KMS-11 (cell line): Measurements from ENCODE around the gene NEK2.

Source experiments
- H2AFZ ChIP-seq: fragments of 200-600 bp; sonication (generic); 2 replicates; pipeline ENCODE4 v1.6.1; 2016; ENCODE audit warnings: antibody characterized with exemption, mixed run types, low read depth
- H3K27ac ChIP-seq: fragments of 200-600 bp; sonication (generic); 2 replicates; pipeline ENCODE4 v1.6.1; 2016; ENCODE audit warnings: mild to moderate bottlenecking, mixed run types
- H3K27me3 ChIP-seq: fragments of 200-600 bp; sonication (generic); 2 replicates; pipeline ENCODE4 v1.6.1; 2017; ENCODE audit warnings: mild to moderate bottlenecking, low read depth, mixed run types, moderate library complexity; ENCODE audit not compliant: insufficient read depth
- H3K36me3 ChIP-seq: fragments of 200-600 bp; sonication (generic); 2 replicates; pipeline ENCODE4 v1.6.1; 2017; ENCODE audit warnings: mild to moderate bottlenecking, mixed run types; ENCODE audit not compliant: insufficient read depth
- H3K4me1 ChIP-seq: fragments of 200-600 bp; sonication (generic); 2 replicates; pipeline ENCODE4 v1.6.1; 2016; ENCODE audit warnings: mild to moderate bottlenecking, low read depth, mixed run types; ENCODE audit not compliant: poor library complexity, severe bottlenecking
- H3K4me2 ChIP-seq: fragments of 200-600 bp; sonication (generic); 2 replicates; pipeline ENCODE4 v1.7.0; 2016; ENCODE audit warnings: mild to moderate bottlenecking, mixed run types
- H3K4me3 ChIP-seq: fragments of 200-600 bp; sonication (generic); IDR thresholded peaks from 2 replicates; pipeline ENCODE4 v1.6.1; 2017; ENCODE audit warnings: low read depth, low read length, mixed read lengths; ENCODE audit not compliant: insufficient read depth
- H3K79me2 ChIP-seq: fragments of 200-600 bp; sonication (generic); 2 replicates; pipeline ENCODE4 v1.6.1; 2016; ENCODE audit warnings: low read depth, mixed run types; ENCODE audit not compliant: insufficient read depth
- H3K9ac ChIP-seq: fragments of 200-600 bp; sonication (generic); 2 replicates; pipeline ENCODE4 v1.6.1; 2016; ENCODE audit warnings: mild to moderate bottlenecking, mixed run types
- H4K20me1 ChIP-seq: fragments of 200-600 bp; sonication (generic); 2 replicates; pipeline ENCODE4 v1.6.1; 2016; ENCODE audit warnings: mild to moderate bottlenecking, mixed run types; ENCODE audit not compliant: insufficient read depth
- TF ChIP-seq, protein P1 (sequence below): fragments of 200-600 bp; sonication (generic); conservative IDR thresholded peaks from 2 replicates; pipeline ENCODE4 v1.6.1; 2017; ENCODE audit warnings: low read depth, mild to moderate bottlenecking, antibody characterized with exemption, low read length, moderate library complexity, mixed read lengths

The NEK2 gene

DNA sequence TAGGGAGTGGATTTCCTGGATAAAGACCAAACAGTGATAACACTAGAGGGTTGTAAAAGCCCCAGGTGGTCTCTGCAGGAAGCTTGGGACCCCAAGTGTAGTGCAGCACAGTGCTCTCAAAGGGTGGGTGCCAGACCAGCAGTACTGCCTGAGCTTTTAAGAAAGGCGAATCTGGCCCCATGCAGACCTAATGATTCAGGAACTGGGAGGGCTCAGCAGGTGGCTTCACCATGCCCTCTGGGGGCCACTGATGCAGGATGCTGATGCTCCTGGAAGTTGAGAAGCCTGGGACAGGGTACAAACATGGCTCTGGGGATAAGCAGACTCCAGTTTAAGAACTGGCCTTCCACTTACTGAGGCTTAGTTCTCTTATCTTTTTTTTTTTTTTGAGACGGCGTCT lies 29.1 kb upstream of the NEK2 start:
- H3K79me2 ChIP-seq = no peaks in the 10 kb centered on the region
- H3K27ac ChIP-seq = no peak overlapping the region
- no peaks in the 10 kb centered on the region for H3K4me1 ChIP-seq
- H3K4me3 ChIP-seq = no peak overlapping the region
- no peak overlapping the region for H3K4me2 ChIP-seq
- H3K27me3 ChIP-seq = no peaks in the 10 kb centered on the region
- TF ChIP-seq, protein P1, sequence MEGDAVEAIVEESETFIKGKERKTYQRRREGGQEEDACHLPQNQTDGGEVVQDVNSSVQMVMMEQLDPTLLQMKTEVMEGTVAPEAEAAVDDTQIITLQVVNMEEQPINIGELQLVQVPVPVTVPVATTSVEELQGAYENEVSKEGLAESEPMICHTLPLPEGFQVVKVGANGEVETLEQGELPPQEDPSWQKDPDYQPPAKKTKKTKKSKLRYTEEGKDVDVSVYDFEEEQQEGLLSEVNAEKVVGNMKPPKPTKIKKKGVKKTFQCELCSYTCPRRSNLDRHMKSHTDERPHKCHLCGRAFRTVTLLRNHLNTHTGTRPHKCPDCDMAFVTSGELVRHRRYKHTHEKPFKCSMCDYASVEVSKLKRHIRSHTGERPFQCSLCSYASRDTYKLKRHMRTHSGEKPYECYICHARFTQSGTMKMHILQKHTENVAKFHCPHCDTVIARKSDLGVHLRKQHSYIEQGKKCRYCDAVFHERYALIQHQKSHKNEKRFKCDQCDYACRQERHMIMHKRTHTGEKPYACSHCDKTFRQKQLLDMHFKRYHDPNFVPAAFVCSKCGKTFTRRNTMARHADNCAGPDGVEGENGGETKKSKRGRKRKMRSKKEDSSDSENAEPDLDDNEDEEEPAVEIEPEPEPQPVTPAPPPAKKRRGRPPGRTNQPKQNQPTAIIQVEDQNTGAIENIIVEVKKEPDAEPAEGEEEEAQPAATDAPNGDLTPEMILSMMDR = no peak
- no peaks in the 10 kb centered on the region for H4K20me1 ChIP-seq
- H3K36me3 ChIP-seq = no peaks in the 10 kb centered on the region
- H2AFZ ChIP-seq = no peak overlapping the region
- no peak overlapping the region for H3K9ac ChIP-seq

GRCh38 chr1:211703812-211704537 lies 28.6 kb upstream of the NEK2 start:
- no peak overlapping the region for H3K4me3 ChIP-seq
- H3K9ac ChIP-seq = no peak overlapping the region
- H3K4me2 ChIP-seq = no peak overlapping the region
- no peaks in the 10 kb centered on the region for H4K20me1 ChIP-seq
- no peaks in the 10 kb centered on the region for H3K36me3 ChIP-seq
- no peaks in the 10 kb centered on the region for H3K79me2 ChIP-seq
- H2AFZ ChIP-seq = no peak overlapping the region
- H3K4me1 ChIP-seq = no peaks in the 10 kb centered on the region
- H3K27ac ChIP-seq = no peak overlapping the region
- TF ChIP-seq, protein P1 = no peak
- no peaks in the 10 kb centered on the region for H3K27me3 ChIP-seq

DNA sequence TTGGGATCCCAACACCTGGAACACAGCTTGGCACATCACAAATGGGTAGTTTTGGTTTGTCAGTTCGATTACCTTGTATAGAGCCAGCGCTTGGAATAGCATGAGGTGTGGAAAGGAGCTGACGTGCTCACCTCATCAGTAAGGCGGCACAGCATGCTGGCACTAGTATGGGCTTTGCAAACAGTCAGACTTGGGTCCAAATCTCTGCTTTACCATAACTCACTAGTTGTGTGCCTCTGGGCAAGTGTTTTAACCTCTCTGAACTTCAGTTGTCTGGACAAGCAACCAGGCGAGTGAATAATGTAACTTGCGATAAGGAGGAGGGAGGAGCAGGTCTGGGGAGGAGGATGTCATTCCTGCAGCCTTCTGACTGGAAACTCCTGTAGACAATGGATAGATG lies 26.3 kb upstream of the NEK2 start:
- H3K9ac ChIP-seq = no peak overlapping the region
- TF ChIP-seq, protein P1 = no peak
- H3K4me2 ChIP-seq = no peak overlapping the region
- no peak overlapping the region for H3K27ac ChIP-seq
- H3K27me3 ChIP-seq = no peaks in the 10 kb centered on the region
- no peaks in the 10 kb centered on the region for H4K20me1 ChIP-seq
- H3K79me2 ChIP-seq = no peaks in the 10 kb centered on the region
- peaks cover 5% of the 10 kb centered on the region for H3K4me1 ChIP-seq
- H3K36me3 ChIP-seq = no peaks in the 10 kb centered on the region
- H2AFZ ChIP-seq = no peak overlapping the region
- H3K4me3 ChIP-seq = no peak overlapping the region

DNA sequence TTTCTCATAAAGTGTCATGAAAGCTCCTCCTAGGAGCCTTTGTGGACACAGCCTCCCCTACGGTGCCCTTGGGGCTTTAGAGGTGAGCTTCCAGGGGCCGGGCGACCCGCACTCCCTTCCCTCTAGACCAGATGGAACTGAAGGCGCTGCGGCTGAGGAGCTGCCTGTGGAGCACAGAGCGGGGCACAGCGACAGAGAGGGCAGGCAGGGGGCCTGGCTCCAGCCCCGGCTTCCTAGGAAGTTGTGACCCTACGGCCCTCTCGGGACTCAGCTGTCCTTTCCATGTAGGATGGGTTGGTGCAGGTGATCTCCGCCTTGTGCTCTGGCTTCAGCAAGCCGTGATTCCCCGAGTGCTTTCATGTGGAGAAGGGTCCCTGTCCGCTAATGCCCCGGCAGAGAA lies 23.6 kb upstream of the NEK2 start:
- Histone ChIP-seq H2AFZ (peak overlapping the region; percentile 62), H3K27ac (no peak overlapping the region), H3K4me1 (peaks cover 5% of the 10 kb centered on the region), H3K9ac (no peak overlapping the region), H3K4me3 (no peak overlapping the region), H3K4me2 (peak overlapping the region; percentile 27; the same call in 1 of the 2 replicates), H3K27me3 (no peaks in the 10 kb centered on the region), H4K20me1 (no peaks in the 10 kb centered on the region), H3K79me2 (no peaks in the 10 kb centered on the region), H3K36me3 (no peaks in the 10 kb centered on the region)
- TF ChIP-seq, protein P1 = no peak
